IPS DF 6.9 (cell line): Measurements from ENCODE around the gene PCGF2.

Source experiments
- DNase-seq: peaks from one replicate; pipeline ENCODE4 v3.0.0-alpha.2; 2013; ENCODE audit warnings: low read depth, low spot score
- H3K27ac ChIP-seq: one replicate; pipeline ENCODE4 v1.5.1; 2013; ENCODE audit warnings: low read length, control low read depth
- H3K27me3 ChIP-seq: 2 replicates; pipeline ENCODE4 v1.6.1; 2013; ENCODE audit warnings: mild to moderate bottlenecking, low read length; ENCODE audit not compliant: control insufficient read depth, insufficient read depth
- H3K36me3 ChIP-seq: 2 replicates; pipeline ENCODE4 v1.6.1; 2013; ENCODE audit warnings: low read length; ENCODE audit not compliant: control insufficient read depth, insufficient read depth
- H3K4me1 ChIP-seq: 2 replicates; pipeline ENCODE4 v1.6.1; 2013; ENCODE audit warnings: low read length; ENCODE audit not compliant: control insufficient read depth, insufficient read depth
- H3K4me3 ChIP-seq: 2 replicates; pipeline ENCODE4 v1.5.1; 2013; ENCODE audit warnings: mild to moderate bottlenecking, low read length
- H3K9me3 ChIP-seq: 2 replicates; pipeline ENCODE4 v1.6.1; 2013; ENCODE audit warnings: low read length, inconsistent platforms; ENCODE audit not compliant: control insufficient read depth, insufficient read depth
- WGBS: extraction: QIAGEN DNeasy Blood & Tissue Kit; methylation state at CpG from one replicate; pipeline ENCODE4 v1.1.7; 2013; ENCODE audit warnings: mixed read lengths, missing lambda C conversion rate; ENCODE audit not compliant: insufficient read length, insufficient coverage; 5-methylcytosine and 5-hydroxymethylcytosine counted together

PCGF2 gene

DNA sequence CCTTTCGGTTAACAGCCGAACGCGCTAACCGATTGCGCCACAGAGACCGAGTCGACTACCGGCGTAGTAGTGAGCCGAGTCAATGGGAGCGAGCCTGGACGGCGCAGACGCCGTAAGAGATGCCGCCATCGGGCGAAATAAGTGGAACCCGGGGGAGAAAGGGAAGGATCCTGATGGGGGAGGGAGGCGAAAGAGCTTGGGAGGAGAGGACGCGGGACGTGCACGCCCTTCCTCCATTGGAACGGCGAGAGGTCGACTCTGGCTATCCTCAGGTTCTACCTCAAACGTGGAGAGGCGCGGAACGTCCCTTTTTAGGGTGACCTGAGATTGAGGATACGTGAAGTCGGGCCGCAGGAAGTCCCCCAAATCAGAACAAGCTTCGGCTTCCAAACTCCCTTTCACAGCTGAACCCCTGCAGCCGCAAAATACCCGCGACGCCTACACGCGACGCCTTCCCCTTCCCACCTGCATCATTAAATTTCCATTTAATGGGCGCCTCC, 3.7 kb upstream of the PCGF2 start:
- DNase-seq: no peak
- Histone ChIP-seq H3K36me3 (peaks cover 8% of the 10 kb centered on the region; the same call in 1 of the 2 replicates), H3K4me1 (no peaks in the 10 kb centered on the region), H3K27me3 (no peaks in the 10 kb centered on the region), H3K27ac (no peak overlapping the region), H3K9me3 (no peaks in the 10 kb centered on the region), H3K4me3 (peak overlapping the region; percentile 65; the same call in 1 of the 2 replicates)
- no CpG with 5 or more reads among the region's 44 CpGs for WGBS

DNA sequence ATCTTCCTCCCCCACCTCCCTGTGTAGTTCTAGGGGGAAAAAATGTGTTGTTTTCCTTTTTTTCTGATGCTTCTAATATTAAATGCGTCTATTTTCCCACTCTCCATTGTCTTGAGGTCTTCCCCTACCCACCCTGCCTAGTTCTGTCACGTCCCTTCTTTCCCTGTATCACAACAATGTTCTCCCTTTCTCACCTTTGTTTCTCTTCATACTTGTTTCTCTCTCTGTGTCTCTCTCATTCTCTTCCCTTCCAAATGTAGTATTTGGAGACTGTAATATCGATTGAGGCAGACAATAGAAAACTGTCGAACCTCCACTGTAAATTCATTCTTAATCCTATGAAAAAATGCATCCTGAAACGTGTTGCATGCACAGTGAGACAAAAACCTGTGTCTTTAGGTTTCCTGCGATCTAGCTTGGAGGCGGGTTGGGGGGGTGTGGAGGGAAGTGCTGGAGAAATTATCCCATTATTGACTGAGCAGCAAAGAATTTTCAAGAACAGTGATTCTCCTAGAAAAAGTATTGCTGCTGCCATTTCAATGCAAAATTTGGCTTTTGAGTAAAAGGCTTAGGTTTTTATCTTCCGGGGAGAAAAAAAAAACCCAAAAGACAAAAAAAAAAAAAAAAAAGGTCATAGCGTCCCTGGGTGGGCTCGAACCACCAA, 3.1 kb upstream of the PCGF2 start:
- Histone ChIP-seq H3K4me3 (peak overlapping the region; percentile 72; the same call in 1 of the 2 replicates), H3K27me3 (no peaks in the 10 kb centered on the region), H3K27ac (no peak overlapping the region), H3K4me1 (no peaks in the 10 kb centered on the region; the same call in 1 of the 2 replicates), H3K36me3 (peaks cover 8% of the 10 kb centered on the region; the same call in 1 of the 2 replicates), H3K9me3 (no peaks in the 10 kb centered on the region)
- no CpG with 5 or more reads among the region's 10 CpGs for WGBS
- no peak for DNase-seq

DNA sequence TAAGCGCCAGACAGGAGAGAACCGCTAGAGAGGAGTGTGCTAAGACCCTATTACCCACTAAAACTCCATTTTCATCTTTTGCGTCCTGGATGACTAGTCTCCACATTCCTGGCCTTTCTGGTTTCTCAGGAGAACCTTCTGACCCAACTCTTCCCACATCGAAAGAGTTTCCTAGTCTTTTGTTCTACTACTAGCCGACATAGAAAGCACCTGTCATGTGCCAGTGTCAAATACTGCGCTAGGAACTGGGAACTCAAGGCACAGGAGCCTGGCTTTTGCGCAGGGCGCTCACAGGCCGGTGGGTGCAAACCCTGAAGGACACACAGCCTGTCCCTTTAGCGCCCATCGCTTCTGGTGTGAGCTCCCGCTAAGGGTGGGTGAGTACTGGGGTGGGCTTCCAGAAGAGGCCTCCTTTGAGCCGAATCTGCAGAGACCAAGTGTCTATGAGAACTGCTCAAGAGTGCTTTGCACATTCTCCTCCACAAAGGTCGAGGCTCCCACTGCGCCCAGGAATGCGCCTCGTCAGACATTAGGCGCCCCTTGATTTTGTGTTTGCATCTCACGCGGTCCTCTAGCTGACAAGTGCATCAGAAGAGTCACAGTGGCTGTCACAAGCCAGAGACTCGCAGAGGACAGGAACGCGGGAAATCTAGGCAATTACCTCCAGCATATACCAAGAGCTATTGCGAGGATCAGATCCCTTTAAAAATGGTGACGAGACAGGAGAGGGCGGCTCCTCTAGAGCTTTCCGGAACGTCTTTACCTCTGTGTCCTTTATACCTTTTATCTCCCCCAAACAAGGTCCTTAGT, 2.4 kb upstream of the PCGF2 start:
- no CpG with 5 or more reads among the region's 28 CpGs for WGBS
- Histone ChIP-seq H3K36me3 (0 out of 2 replicates have a peak, but pooled peaks cover 2% of the 10 kb centered on the region), H3K27ac (no peak overlapping the region), H3K4me1 (peaks cover 5% of the 10 kb centered on the region), H3K27me3 (no peaks in the 10 kb centered on the region), H3K4me3 (peak overlapping the region; percentile 72; the same call in 1 of the 2 replicates), H3K9me3 (no peaks in the 10 kb centered on the region)
- DNase-seq: no peak

DNA sequence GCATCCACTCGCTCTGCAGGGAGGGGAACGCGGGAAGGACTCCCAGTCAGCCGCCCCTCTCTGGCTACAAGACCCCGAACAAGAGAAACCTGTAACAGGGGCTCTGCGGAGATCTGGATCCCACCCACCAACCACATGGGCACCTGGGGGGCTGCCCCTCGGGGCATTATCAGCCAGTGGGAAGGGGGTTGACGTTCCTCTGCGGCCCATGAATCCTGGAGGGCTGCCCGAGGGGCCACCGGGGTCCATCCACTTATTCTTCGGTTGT, 1.8 kb upstream of the PCGF2 start:
- peak overlapping the region; percentile 72; the same call in 1 of the 2 replicates for H3K4me3 ChIP-seq
- H3K36me3 ChIP-seq: 0 out of 2 replicates have a peak, but pooled peaks cover 2% of the 10 kb centered on the region
- no peak overlapping the region for H3K27ac ChIP-seq
- WGBS: no CpG with 5 or more reads among the region's 12 CpGs
- H3K27me3 ChIP-seq: no peaks in the 10 kb centered on the region
- no peaks in the 10 kb centered on the region for H3K9me3 ChIP-seq
- no peak for DNase-seq
- H3K4me1 ChIP-seq: peaks cover 6% of the 10 kb centered on the region

DNA sequence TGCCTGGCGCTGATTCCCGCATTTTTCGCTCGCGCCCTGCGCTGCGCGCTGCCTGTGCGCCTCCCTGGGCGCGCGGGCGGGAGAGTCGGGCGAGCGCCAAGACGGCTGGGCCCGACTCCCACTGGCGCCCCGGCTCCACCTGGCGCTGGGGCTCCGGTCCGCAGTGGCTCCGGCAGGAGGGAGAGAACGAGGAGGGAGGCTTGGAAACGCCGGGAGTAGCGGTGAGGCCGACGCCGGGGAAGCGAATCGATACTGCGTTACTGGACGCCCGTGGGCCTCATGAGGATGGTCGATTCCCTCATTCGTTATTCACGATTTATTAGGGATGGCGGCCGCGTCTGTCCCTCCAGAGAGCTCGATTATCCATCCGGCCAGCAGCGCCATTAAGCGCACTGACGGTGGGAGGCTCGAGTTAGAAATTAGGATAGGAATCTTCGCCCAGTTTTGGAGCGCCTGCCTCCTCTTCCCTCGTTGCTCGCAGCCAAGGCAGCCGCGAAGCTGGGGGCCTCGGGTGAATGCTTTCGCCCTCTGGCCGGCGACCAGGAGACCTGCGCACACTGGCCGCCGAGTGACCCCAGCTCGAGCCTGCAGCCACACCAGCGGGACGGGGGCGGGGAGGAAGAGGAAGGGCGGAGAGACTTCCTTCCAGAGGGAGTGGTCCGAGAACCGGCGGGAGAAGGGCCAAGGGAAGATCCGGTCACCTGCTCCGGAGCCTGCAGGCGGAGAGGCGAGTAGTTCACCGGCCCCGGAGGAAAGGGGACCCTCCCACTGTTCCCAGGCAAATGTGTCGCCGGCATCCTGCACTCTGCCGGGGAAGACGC, 1.3 kb upstream of the PCGF2 start:
- peaks cover 6% of the 10 kb centered on the region for H3K4me1 ChIP-seq
- H3K27ac ChIP-seq: no peak overlapping the region
- no peaks in the 10 kb centered on the region for H3K36me3 ChIP-seq
- DNase-seq: no peak
- no peaks in the 10 kb centered on the region for H3K9me3 ChIP-seq
- no CpG with 5 or more reads among the region's 79 CpGs for WGBS
- no peaks in the 10 kb centered on the region for H3K27me3 ChIP-seq
- H3K4me3 ChIP-seq: peak overlapping the region; percentile 72

DNA sequence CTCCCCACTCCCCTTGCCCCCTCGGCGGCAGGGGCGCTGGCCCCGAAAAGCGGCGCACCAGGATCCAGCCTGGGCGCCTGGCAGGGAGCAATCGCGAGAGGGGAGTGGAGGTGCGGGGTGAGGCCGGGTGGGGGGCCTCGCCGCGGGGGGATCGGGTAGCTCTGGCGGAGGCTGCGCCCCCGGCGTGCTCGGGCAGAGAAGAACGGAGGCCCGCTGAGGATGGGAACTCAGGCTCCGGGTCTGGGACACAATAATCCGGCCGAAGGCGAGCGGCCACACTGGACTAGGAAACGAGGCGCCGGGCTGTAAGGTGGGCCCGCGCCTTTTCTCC, 721 bp upstream of the PCGF2 start:
- H3K36me3 ChIP-seq: no peaks in the 10 kb centered on the region
- no peaks in the 10 kb centered on the region for H3K9me3 ChIP-seq
- H3K27ac ChIP-seq: no peak overlapping the region
- no peaks in the 10 kb centered on the region for H3K27me3 ChIP-seq
- no peak for DNase-seq
- H3K4me3 ChIP-seq: peak overlapping the region; percentile 72
- peaks cover 8% of the 10 kb centered on the region for H3K4me1 ChIP-seq
- WGBS: no CpG with 5 or more reads among the region's 32 CpGs

DNA sequence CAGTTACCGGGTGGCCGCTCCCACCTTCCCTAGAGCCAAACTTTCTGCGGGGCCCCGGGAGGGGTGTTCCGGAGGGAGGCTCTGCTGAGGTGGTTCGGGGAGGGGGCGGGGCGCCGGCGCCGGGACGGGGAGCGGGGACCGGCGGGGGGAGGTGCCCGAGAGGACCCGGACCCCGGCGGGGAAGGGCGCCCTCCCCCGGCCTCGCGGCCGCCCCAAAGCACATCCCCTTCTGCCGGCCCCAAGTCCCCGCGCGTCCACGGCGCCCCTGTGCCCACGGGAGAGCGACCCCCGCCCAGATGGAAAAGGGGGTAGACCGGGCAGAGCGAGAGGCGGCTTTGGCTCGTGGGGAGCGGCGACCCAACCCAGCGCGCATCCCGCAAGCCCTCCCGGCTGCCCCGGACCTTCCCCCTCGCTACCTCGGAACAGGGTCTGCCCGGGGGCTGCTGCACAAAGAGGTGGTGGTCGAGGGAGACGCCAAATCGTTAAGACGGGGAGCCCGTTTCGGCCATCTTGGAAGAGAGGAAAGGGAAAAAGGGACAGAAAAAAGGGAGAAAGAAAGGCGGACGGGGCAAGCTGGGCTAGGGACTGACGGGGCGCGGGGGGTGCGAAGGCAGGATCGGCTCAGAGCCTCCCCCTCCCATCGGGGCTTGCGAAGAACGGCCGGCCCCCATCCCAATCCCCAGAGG, 530 bp downstream of the PCGF2 start:
- H3K27me3 ChIP-seq: no peaks in the 10 kb centered on the region
- H3K27ac ChIP-seq: no peak overlapping the region
- no peaks in the 10 kb centered on the region; the same call in 1 of the 2 replicates for H3K36me3 ChIP-seq
- no peak for DNase-seq
- H3K4me1 ChIP-seq: peaks cover 12% of the 10 kb centered on the region
- WGBS: no CpG with 5 or more reads among the region's 64 CpGs
- H3K9me3 ChIP-seq: no peaks in the 10 kb centered on the region
- peak overlapping the region; percentile 94 for H3K4me3 ChIP-seq

DNA sequence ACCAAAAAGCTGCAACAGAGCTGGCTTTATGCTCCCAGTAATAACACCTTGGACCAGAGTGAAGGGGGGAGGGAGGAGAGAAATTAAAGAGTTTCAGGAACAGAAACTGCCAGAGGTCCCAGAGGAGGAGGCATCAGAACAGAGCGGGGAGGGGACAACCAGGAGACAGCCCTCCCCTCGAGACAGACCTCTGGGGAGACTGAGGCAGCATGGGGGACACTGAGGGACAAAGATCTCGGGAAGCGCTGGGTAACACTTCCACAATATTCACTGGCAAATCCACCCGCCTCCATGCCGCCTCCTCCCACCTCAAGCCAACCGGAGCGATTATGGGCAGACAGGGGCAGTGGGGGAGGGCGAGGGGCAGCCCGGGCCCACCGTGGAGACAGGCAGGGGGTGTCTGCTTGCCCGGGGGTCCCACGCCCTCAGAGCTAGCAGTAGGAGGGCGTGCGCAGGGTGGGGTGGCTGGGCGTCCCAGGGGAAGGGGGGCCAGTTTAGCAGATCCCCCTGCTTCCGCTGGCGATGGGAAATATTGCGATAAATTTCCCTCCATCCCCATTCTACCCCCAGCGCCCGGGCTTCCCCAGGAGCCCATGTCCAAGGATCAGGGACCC, 1.2 kb downstream of the PCGF2 start:
- Histone ChIP-seq H3K4me3 (peak overlapping the region; percentile 94), H3K27ac (no peak overlapping the region), H3K4me1 (peaks cover 12% of the 10 kb centered on the region), H3K9me3 (no peaks in the 10 kb centered on the region), H3K36me3 (peaks cover under 1% of the 10 kb centered on the region), H3K27me3 (no peaks in the 10 kb centered on the region)
- DNase-seq: no peak
- WGBS: no CpG with 5 or more reads among the region's 21 CpGs

DNA sequence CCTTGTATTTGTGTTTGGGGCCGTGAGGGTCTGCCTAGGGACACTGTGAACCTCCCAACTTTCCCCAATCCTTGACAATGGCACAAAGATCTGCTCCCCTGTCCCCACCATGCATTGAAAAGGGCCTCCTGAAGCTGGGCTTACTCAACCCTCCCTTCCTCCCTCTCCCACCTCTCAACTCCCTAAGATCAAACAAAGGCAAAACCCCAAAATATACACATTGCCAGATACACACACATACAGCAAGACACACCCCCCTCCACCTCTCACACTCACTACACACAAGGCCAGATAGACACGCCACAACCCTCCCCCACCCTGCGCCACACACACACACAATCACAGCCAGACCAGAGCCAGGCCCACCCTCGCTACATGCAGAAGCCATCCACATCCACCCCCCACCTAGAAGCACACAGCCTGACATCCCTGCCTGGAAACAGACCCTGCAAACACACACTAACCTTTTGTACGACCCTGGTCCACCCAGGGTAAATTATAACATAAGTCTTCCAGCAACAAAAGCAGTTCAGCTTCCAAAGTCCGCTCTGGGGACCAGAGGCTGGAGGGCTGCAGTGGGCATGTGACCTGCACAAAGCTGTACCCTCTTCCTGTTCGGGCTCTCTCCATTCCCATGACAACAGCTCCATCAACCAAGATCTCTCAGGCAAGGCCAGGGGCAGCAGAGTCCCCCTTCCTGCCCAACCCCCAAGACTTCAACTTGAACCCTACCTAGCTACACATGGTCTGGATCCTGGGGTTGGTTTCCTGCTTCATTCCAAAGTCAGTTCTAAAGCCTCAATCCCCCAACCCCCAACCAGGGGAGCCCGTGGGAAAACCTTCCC, 1.9 kb downstream of the PCGF2 start:
- WGBS: no CpG with 5 or more reads among the region's 8 CpGs
- DNase-seq: no peak
- H3K27ac ChIP-seq: no peak overlapping the region
- no peaks in the 10 kb centered on the region for H3K9me3 ChIP-seq
- H3K4me1 ChIP-seq: peaks cover 12% of the 10 kb centered on the region
- peak overlapping the region; percentile 94; the same call in 1 of the 2 replicates for H3K4me3 ChIP-seq
- H3K27me3 ChIP-seq: no peaks in the 10 kb centered on the region
- H3K36me3 ChIP-seq: peaks cover 3% of the 10 kb centered on the region
